OCI-LY7 (cell line): ENCODE results near the gene KLB.

Experiments used
- EZH2phosphoT487 ChIP-seq: fragments of 200-600 bp; sonication (generic); IDR thresholded peaks from 2 replicates; pipeline ENCODE4 v1.6.1; 2018; ENCODE audit warnings: low read depth, borderline replicate concordance, mild to moderate bottlenecking, mixed run types, antibody characterized with exemption, low read length, moderate library complexity, mixed read lengths
- TF ChIP-seq, protein P1 (sequence below): fragments of 200-600 bp; sonication (generic); conservative IDR thresholded peaks from 2 replicates; pipeline ENCODE4 v1.5.1; 2014; ENCODE audit warnings: mild to moderate bottlenecking, antibody characterized with exemption, low read length, moderate library complexity, mixed read lengths

DNA sequence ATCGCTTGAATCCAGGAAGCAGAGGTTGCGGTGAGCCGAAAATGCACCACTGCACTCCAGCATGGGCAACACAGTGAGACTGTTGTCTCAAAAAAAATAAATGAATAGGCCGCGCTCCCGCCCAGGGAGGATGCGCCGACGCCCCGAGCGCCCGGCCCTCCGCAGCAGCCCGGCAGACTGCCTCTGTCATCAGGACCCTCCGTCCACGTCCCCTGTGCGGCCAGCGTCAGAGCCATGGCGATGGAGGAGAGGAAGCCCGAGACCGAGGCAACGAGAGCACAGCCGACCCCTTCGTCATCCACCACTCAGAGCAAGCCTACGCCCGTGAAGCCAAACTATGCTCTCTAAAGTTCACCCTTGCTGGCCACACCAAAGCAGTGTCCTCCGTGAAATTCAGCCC lies 73.5 kb downstream of the KLB start:
- TF ChIP-seq, protein P1, sequence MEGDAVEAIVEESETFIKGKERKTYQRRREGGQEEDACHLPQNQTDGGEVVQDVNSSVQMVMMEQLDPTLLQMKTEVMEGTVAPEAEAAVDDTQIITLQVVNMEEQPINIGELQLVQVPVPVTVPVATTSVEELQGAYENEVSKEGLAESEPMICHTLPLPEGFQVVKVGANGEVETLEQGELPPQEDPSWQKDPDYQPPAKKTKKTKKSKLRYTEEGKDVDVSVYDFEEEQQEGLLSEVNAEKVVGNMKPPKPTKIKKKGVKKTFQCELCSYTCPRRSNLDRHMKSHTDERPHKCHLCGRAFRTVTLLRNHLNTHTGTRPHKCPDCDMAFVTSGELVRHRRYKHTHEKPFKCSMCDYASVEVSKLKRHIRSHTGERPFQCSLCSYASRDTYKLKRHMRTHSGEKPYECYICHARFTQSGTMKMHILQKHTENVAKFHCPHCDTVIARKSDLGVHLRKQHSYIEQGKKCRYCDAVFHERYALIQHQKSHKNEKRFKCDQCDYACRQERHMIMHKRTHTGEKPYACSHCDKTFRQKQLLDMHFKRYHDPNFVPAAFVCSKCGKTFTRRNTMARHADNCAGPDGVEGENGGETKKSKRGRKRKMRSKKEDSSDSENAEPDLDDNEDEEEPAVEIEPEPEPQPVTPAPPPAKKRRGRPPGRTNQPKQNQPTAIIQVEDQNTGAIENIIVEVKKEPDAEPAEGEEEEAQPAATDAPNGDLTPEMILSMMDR = no peak
- no peak for TF ChIP-seq EZH2phosphoT487
